GM18858 (cell line): ENCODE data around the gene B4GALT5.

Source experiments
- ATAC-seq: cut with Tn5 transposase; IDR thresholded peaks from one replicate; pipeline ENCODE4 v1.9.1; 2021; ENCODE audit not compliant: unreplicated experiment

Gene B4GALT5

GRCh38 chr20:49660912-49661311 is 52.8 kb downstream of the B4GALT5 start:
- no peak for ATAC-seq

- ATAC-seq = no peak
Measured at GRCh38 chr20:49659056-49659455, 54.6 kb downstream of the B4GALT5 start.

GRCh38 chr20:49658508-49658907 is 55.2 kb downstream of the B4GALT5 start:
- no peak for ATAC-seq

- no peak for ATAC-seq
Measured at GRCh38 chr20:49657118-49657901, 56.4 kb downstream of the B4GALT5 start.

GRCh38 chr20:49656304-49656703 is 57.4 kb downstream of the B4GALT5 start:
- ATAC-seq = no peak

- no peak for ATAC-seq
Measured at GRCh38 chr20:49653925-49654434, 59.7 kb downstream of the B4GALT5 start.

- no peak for ATAC-seq
Measured at GRCh38 chr20:49649672-49650071, 64.0 kb downstream of the B4GALT5 start.

- no peak for ATAC-seq
Measured at GRCh38 chr20:49647550-49647949, 66.1 kb downstream of the B4GALT5 start.

GRCh38 chr20:49646528-49646927 is 67.2 kb downstream of the B4GALT5 start:
- no peak for ATAC-seq

GRCh38 chr20:49646126-49646525 is 67.6 kb downstream of the B4GALT5 start:
- ATAC-seq = no peak

GRCh38 chr20:49644980-49645565 is 68.6 kb downstream of the B4GALT5 start:
- ATAC-seq = no peak

- ATAC-seq = no peak
Measured at GRCh38 chr20:49642816-49643215, 70.9 kb downstream of the B4GALT5 start.

GRCh38 chr20:49641683-49642656 is 71.7 kb downstream of the B4GALT5 start:
- ATAC-seq = no peak

- no peak for ATAC-seq
Measured at GRCh38 chr20:49637046-49637637, 76.5 kb downstream of the B4GALT5 start.

- no peak for ATAC-seq
Measured at GRCh38 chr20:49636447-49636846, 77.2 kb downstream of the B4GALT5 start.

GRCh38 chr20:49635866-49636265 is 77.8 kb downstream of the B4GALT5 start:
- ATAC-seq = no peak

- ATAC-seq = no peak
Measured at GRCh38 chr20:49635166-49635565, 78.5 kb downstream of the B4GALT5 start.

- ATAC-seq = no peak
Measured at GRCh38 chr20:49634116-49634515, 79.6 kb downstream of the B4GALT5 start.

GRCh38 chr20:49633643-49634042 is 80.0 kb downstream of the B4GALT5 start:
- no peak for ATAC-seq

GRCh38 chr20:49633023-49633422 is 80.7 kb downstream of the B4GALT5 start:
- ATAC-seq = no peak

GRCh38 chr20:49631856-49632418 is 81.7 kb downstream of the B4GALT5 start:
- ATAC-seq = no peak
